ENCODE measurements around the gene ABCA7. TPM values are rescaled to one million over a fixed set of nuclear protein-coding genes. Genes with fewer than 3 reads are reported as not detected.
A peak's percentile ranks its signal among the peaks of the same experiment; 100 is the strongest.

Gene ABCA7
- total RNA-seq, 6 experiments from 2014 or later = 4.8 to 14.6 (median 9.1) TPM

GRCh38 chr19:1018393-1018792 is 21.5 kb upstream of the ABCA7 start:
- no peak overlapping the region for H3K27ac ChIP-seq
- no peak overlapping the region for H3K4me3 ChIP-seq
- ATAC-seq (no peak), DNase-seq (no peak)
- TF ChIP-seq, protein P1, sequence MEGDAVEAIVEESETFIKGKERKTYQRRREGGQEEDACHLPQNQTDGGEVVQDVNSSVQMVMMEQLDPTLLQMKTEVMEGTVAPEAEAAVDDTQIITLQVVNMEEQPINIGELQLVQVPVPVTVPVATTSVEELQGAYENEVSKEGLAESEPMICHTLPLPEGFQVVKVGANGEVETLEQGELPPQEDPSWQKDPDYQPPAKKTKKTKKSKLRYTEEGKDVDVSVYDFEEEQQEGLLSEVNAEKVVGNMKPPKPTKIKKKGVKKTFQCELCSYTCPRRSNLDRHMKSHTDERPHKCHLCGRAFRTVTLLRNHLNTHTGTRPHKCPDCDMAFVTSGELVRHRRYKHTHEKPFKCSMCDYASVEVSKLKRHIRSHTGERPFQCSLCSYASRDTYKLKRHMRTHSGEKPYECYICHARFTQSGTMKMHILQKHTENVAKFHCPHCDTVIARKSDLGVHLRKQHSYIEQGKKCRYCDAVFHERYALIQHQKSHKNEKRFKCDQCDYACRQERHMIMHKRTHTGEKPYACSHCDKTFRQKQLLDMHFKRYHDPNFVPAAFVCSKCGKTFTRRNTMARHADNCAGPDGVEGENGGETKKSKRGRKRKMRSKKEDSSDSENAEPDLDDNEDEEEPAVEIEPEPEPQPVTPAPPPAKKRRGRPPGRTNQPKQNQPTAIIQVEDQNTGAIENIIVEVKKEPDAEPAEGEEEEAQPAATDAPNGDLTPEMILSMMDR (IDR thresholded peaks at IDR 0.05) = no peak
- no peak for TF ChIP-seq POLR2A (IDR thresholded peaks at IDR 0.05)
- no peaks in the 10 kb centered on the region for H3K27me3 ChIP-seq
- intact Hi-C loops (cut with DNase I) = no loop called here
- peaks cover 0 to 47% (median 11%) of the 10 kb centered on the region in 4 donors for H3K4me1 ChIP-seq
- peaks cover 0 to 6% (median under 1%) of the 10 kb centered on the region in 4 donors for H3K36me3 ChIP-seq
- H3K9me3 ChIP-seq = no peaks in the 10 kb centered on the region
- WGBS (ENCODE audit: insufficient coverage, low coverage, low lambda C conversion rate, missing lambda C conversion rate) = no CpG with 5 or more reads among the region's 5 CpGs

- Histone ChIP-seq H3K27me3 (no peaks in the 10 kb centered on the region), H3K9me3 (no peaks in the 10 kb centered on the region), H3K4me3 (peak overlapping the region; percentile 72 to 81 (median 72)), H3K4me1 (peaks cover 0 to 47% (median 11%) of the 10 kb centered on the region in 4 donors), H3K27ac (peak overlapping the region in 1 of 3 donors; percentile 94), H3K36me3 (peaks cover 0 to under 1% (median 0%) of the 10 kb centered on the region in 4 donors)
- DNase-seq = peak in 1 of 3 donors; percentile 25
- TF ChIP-seq, protein P1 (IDR thresholded peaks at IDR 0.05) = no peak
- no peak for TF ChIP-seq POLR2A (IDR thresholded peaks at IDR 0.05)
- intact Hi-C loops (cut with DNase I) = no loop called here
- WGBS (ENCODE audit: insufficient coverage, low coverage, low lambda C conversion rate, missing lambda C conversion rate) = 5% methylated on average over 3 of the region's 17 CpGs
- ATAC-seq = no peak
Measured at GRCh38 chr19:1018932-1019615, 20.8 kb upstream of the ABCA7 start.

- peak overlapping the region; percentile 72 to 81 (median 72) for H3K4me3 ChIP-seq
- ATAC-seq (no peak), DNase-seq (peak in 1 of 3 donors; percentile 30)
- WGBS (ENCODE audit: insufficient coverage, low coverage, low lambda C conversion rate, missing lambda C conversion rate) = 33% methylated on average over 9 of the region's 18 CpGs
- no peaks in the 10 kb centered on the region for H3K9me3 ChIP-seq
- peak overlapping the region in 1 of 3 donors; percentile 94 for H3K27ac ChIP-seq
- intact Hi-C loops (cut with DNase I) = no loop called here
- H3K27me3 ChIP-seq = no peaks in the 10 kb centered on the region
- no peaks in the 10 kb centered on the region for H3K36me3 ChIP-seq
- TF ChIP-seq POLR2A (IDR thresholded peaks at IDR 0.05) = no peak
- TF ChIP-seq, protein P1 (IDR thresholded peaks at IDR 0.05) = no peak
- H3K4me1 ChIP-seq = peaks cover 0 to 47% (median 11%) of the 10 kb centered on the region in 4 donors
Measured at GRCh38 chr19:1019616-1019961, 20.3 kb upstream of the ABCA7 start.

DNA sequence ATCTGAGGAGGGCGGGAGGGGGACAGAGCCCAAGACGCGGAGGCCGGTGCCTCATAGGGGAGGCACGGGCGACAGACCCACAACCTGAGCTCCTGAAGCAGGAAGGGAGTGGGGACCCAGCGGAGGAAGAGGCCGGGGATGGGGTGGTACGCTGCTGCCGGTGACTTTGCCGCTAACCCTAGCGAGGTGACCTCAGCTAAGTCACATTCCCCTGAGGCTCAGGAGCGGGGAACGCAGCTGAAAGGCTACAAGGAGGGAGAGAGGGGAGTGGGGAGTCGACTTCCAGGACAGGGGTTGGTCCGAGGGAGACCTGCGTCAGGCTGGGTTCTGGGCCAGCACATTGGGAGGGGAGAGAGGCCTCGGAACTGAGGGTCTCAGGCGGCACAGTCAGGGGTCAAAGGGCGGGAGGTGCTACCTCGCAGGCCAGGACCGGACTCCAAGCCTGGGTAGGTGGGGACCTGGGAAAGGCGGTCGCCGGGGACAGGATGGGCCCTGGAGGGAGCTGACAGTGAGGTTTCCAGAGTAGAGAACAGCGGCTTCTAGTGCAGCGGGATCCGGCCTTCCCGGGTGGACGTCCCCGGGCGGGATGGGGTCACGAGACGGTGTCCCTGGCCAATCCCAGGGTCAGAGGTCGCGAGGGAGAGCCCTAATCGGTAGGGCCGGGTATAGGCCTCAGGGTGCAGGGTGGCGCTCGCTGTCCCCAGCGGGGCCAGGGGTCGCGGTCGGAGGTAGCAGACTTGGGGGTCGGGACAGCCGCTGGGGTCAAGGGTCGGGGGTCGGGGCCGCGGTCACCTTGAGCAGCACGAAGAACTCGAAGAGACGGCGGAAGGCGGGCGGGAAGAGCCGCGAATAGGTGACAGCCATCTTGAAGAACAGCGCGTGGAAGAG is 19.7 kb upstream of the ABCA7 start:
- DNase-seq (peak; percentile 71 to 82 (median 78)), ATAC-seq (peak; percentile 3 to 42 (median 22))
- H3K27me3 ChIP-seq = no peaks in the 10 kb centered on the region
- H3K27ac ChIP-seq = peak overlapping the region; percentile 82 to 97 (median 94)
- H3K36me3 ChIP-seq = no peaks in the 10 kb centered on the region
- H3K9me3 ChIP-seq = no peaks in the 10 kb centered on the region
- intact Hi-C loops (cut with DNase I) = no loop called here
- 1% methylated on average over 16 of the region's 60 CpGs for WGBS (ENCODE audit: insufficient coverage, low coverage, low lambda C conversion rate, missing lambda C conversion rate)
- H3K4me1 ChIP-seq = peaks cover 0 to 47% (median 11%) of the 10 kb centered on the region in 4 donors
- peak overlapping the region; percentile 72 to 81 (median 72) for H3K4me3 ChIP-seq
- TF ChIP-seq, protein P1 (IDR thresholded peaks at IDR 0.05) = no peak
- TF ChIP-seq POLR2A (IDR thresholded peaks at IDR 0.05) = no peak

Measured in right lobe of liver (tissue), 6 donors.